GM12878 (cell line): Measurements from ENCODE around the gene BTF3L4. TPM values are rescaled to one million over a fixed set of nuclear protein-coding genes. Genes with fewer than 3 reads are reported as not detected.

ENCODE experiments used
- ATAC-seq: fragments of 200-7000 bp; cut with Tn5 transposase; 3 replicates; pipeline ENCODE4 v1.9.1; 2020; ENCODE audit warnings: mild to moderate bottlenecking, moderate library complexity
- BruUV-seq: library from RNA; stranded (reverse); fragments of 400-500 nt; replicated peaks from 2 replicates; lab custom pipeline; 2021; lab: Mats Ljungman, UMichigan
- CTCF ChIA-PET: fragments of 300-600 bp; sonication (Branson Sonifier 250); formaldehyde crosslinking; extraction: SDS; loops from one replicate; lab custom pipeline; 2021; ENCODE audit warnings: inconsistent platforms; lab: Yijun Ruan, JAX
- POLR2A ChIA-PET: fragments of 350-600 bp; formaldehyde crosslinking; extraction: SDS; loops from one replicate; lab custom pipeline; 2021; ENCODE audit warnings: inconsistent platforms; lab: Charles Lee
- RAD21 ChIA-PET: fragments of 300-600 bp; sonication (Branson Sonifier 250); formaldehyde crosslinking; loops from one replicate; lab custom pipeline; 2023; ENCODE audit warnings: antibody characterized with exemption; ENCODE audit not compliant: unreplicated experiment; lab: Charles Lee
- SMC1A ChIA-PET: fragments of 300-600 bp; sonication (Branson Sonifier 250); formaldehyde crosslinking; loops from one replicate; lab custom pipeline; 2023; ENCODE audit not compliant: unreplicated experiment, uncharacterized antibody; lab: Charles Lee
- DNase-seq: peaks from one replicate; pipeline ENCODE4 v3.0.0-alpha.2; 2011; ENCODE audit warnings: low read depth, low spot score
- FAIRE-seq: peaks from 3 replicates; lab custom pipeline; 2011; peaks lifted over from hg19 to GRCh38; lab: Jason Lieb, UNC
- H2AFZ ChIP-seq: 2 replicates; pipeline ENCODE4 v1.6.0; 2011; ENCODE audit warnings: low read depth, low read length, control low read depth; ENCODE audit not compliant: control insufficient read depth
- H3K27ac ChIP-seq: 2 replicates; pipeline ENCODE4 v1.5.1; 2011; ENCODE audit warnings: control low read depth; ENCODE audit not compliant: control insufficient read depth, insufficient read depth
- H3K27me3 ChIP-seq, 2 experiments: replicated peaks in 1 of 2; 2 replicates each; pipeline versions ENCODE4 v1.6.0 to v1.6.1; 2011; ENCODE audit warnings: low read length in 1 of 2; ENCODE audit not compliant: control insufficient read depth in 2 of 2, insufficient read depth in 2 of 2
- H3K36me3 ChIP-seq, 2 experiments: 2 replicates each; pipeline ENCODE4 v1.5.1; 2011; ENCODE audit warnings: low read length in 1 of 2; ENCODE audit not compliant: control insufficient read depth in 2 of 2, insufficient read depth in 2 of 2
- H3K4me1 ChIP-seq: 2 replicates; pipeline ENCODE4 v1.6.1; 2011; ENCODE audit warnings: mild to moderate bottlenecking, low read length, moderate library complexity, mixed read lengths; ENCODE audit not compliant: control insufficient read depth, insufficient read depth
- H3K4me2 ChIP-seq: 2 replicates; pipeline ENCODE4 v1.6.0; 2011; ENCODE audit warnings: control low read depth; ENCODE audit not compliant: control insufficient read depth, insufficient read depth
- H3K4me3 ChIP-seq: fragments of 200-600 bp; sonication (generic); 2 replicates; pipeline ENCODE4 v1.5.1; 2016
- H3K79me2 ChIP-seq: 2 replicates; pipeline ENCODE4 v1.6.0; 2011; ENCODE audit warnings: low read length; ENCODE audit not compliant: control insufficient read depth, insufficient read depth
- H3K9ac ChIP-seq: 2 replicates; pipeline ENCODE4 v1.8.0; 2011; ENCODE audit warnings: low read length, control low read depth, mixed read lengths; ENCODE audit not compliant: control insufficient read depth, insufficient read depth
- H3K9me3 ChIP-seq: replicated peaks from 3 replicates; pipeline ENCODE4 v1.5.1; 2011; ENCODE audit warnings: mild to moderate bottlenecking, low read length; ENCODE audit not compliant: control insufficient read depth, insufficient read depth
- H4K20me1 ChIP-seq: 2 replicates; pipeline ENCODE4 v1.6.0; 2011; ENCODE audit not compliant: control insufficient read depth, insufficient read depth
- BHLHE40 ChIP-seq, 2 experiments: fragments of 450-650 bp in 1 of 2; IDR thresholded peaks; 2 replicates each; pipeline ENCODE4 v1.6.1; 2011 to 2017; ENCODE audit warnings: low read depth in 2 of 2, borderline replicate concordance in 1 of 2, improper control_type of control experiment in 1 of 2, low read length in 1 of 2, mild to moderate bottlenecking in 1 of 2
- E2F8 ChIP-seq: fragments of 450-650 bp; IDR thresholded peaks from 2 replicates; pipeline ENCODE4 v1.6.1; 2018; ENCODE audit warnings: mild to moderate bottlenecking, low read depth, moderate library complexity; ENCODE audit not compliant: partially characterized antibody
- FOXK2 ChIP-seq: fragments of 450-650 bp; IDR thresholded peaks from 2 replicates; pipeline ENCODE4 v1.6.1; 2017; ENCODE audit warnings: mild to moderate bottlenecking, moderate library complexity
- IKZF1 ChIP-seq: fragments of 450-650 bp; conservative IDR thresholded peaks from 2 replicates; pipeline ENCODE4 v1.6.1; 2017; ENCODE audit warnings: antibody characterized with exemption, mild to moderate bottlenecking
- KAT2A ChIP-seq: conservative IDR thresholded peaks from 2 replicates; pipeline ENCODE4 v1.6.1; 2011; ENCODE audit warnings: low read depth, low read length; ENCODE audit not compliant: control insufficient read depth
- KLF5 ChIP-seq: fragments of 450-650 bp; IDR thresholded peaks from 2 replicates; pipeline ENCODE4 v1.6.1; 2014; ENCODE audit warnings: mild to moderate bottlenecking; ENCODE audit not compliant: partially characterized antibody
- MTA2 ChIP-seq: fragments of 450-650 bp; IDR thresholded peaks from 2 replicates; pipeline ENCODE4 v1.6.1; 2016; ENCODE audit warnings: low read depth, mild to moderate bottlenecking, moderate library complexity
- NR2C2 ChIP-seq: IDR thresholded peaks from 2 replicates; pipeline ENCODE4 v1.6.1; 2011; ENCODE audit warnings: borderline replicate concordance, low read depth; ENCODE audit not compliant: control insufficient read depth, insufficient read length
- SRF ChIP-seq, 2 experiments: IDR thresholded peaks; 2 replicates each; pipeline ENCODE4 v1.6.1; 2011; ENCODE audit warnings: low read depth in 2 of 2, low read length in 2 of 2, mild to moderate bottlenecking in 1 of 2, moderate library complexity in 1 of 2
- TAF1 ChIP-seq: IDR thresholded peaks from 2 replicates; pipeline ENCODE4 v1.6.1; 2011; ENCODE audit warnings: mild to moderate bottlenecking, low read depth, low read length, borderline replicate concordance
- ZNF24 ChIP-seq: fragments of 450-650 bp; IDR thresholded peaks from 2 replicates; pipeline ENCODE4 v1.6.1; 2017; ENCODE audit warnings: antibody characterized with exemption, mild to moderate bottlenecking
- WGBS: methylation state at CpG from one replicate; pipeline ENCODE4 v1.1.6; 2016; ENCODE audit warnings: low lambda C conversion rate; ENCODE audit not compliant: insufficient replicate concordance, insufficient coverage; ENCODE audit errors: missing lambda C conversion rate; 5-methylcytosine and 5-hydroxymethylcytosine counted together
- in situ Hi-C: fragments of 300-500 bp; cut with MboI; formaldehyde crosslinking; loops from 9 replicates; pipeline ENCODE4 v1.14.3; 2018; ENCODE audit warnings: mixed read lengths
- intact Hi-C: fragments of 100-400 bp; cut with micrococcal nuclease; formaldehyde crosslinking; loops from one replicate; pipeline ENCODE4 v1.14.2; 2022; ENCODE audit not compliant: unreplicated experiment
- polyA plus RNA-seq, 11 experiments: library from polyadenylated mRNA; depleted of rRNA in 4 of 11; unstranded in 6 of 11; stranded (reverse) in 5 of 11; fragments of >200 nt; fragmentation: Nextera tagmentation in 4 of 11; fragmentation: Illumina TruSeq in 1 of 11; extraction: Ambion mirVana in 4 of 11; extraction: Trizol in 1 of 11; gene quantifications; 1 replicate in 1 of 11; 2 replicates in 10 of 11; pipeline versions ENCODE4 v1.2.1 to v1.2.3, GENCODE V29; 2011 to 2016; ENCODE audit warnings: inconsistent platforms in 2 of 11, missing spikeins in 2 of 11, low read depth in 1 of 11
- total RNA-seq, 4 experiments: library from RNA; depleted of rRNA in 3 of 4; stranded (reverse); fragments of >200 nt in 3 of 4; fragmentation: Illumina TruSeq in 1 of 4; extraction: Trizol in 1 of 4; gene quantifications; 2 replicates each; pipeline versions ENCODE4 v1.2.1 to v1.2.3, GENCODE V29; 2013 to 2021
- TF ChIP-seq, protein P1 (sequence below): IDR thresholded peaks from 2 replicates; pipeline ENCODE4 v1.6.1; 2011; ENCODE audit warnings: low read depth, mild to moderate bottlenecking, low read length, moderate library complexity, borderline replicate concordance; ENCODE audit errors: extremely low read depth
- TF ChIP-seq, protein P2 (sequence below): fragments of 450-650 bp; IDR thresholded peaks from 2 replicates; pipeline ENCODE4 v1.6.1; 2017; ENCODE audit warnings: mild to moderate bottlenecking, moderate library complexity

Gene BTF3L4
- total and polyA plus RNA-seq, 10 of the 15 experiments (the other 5 are each of a cell fraction or from before 2014, with no cell fraction given), result 25.0 to 76.9 (median 66.8) TPM

DNA sequence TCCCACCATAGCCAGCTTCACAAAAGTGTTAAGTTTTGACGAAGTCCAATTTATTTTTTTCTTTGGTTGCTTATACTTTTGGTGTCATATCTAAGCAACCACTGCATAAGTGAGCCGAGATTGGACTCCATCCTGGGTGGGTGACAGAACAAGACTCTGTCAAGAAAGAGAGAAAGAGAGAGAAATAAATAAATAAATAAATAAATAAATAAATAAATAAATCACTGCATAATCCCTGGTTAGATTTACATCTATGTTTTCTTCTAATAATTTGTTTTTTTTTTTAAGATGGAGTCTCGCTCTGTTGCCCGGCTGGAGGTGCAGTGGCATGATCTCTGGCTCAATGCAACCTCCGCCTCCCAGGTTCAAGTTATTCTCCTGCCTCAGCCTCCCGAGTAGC lies 67.5 kb downstream of the BTF3L4 start:
- POLR2A ChIA-PET, result interaction anchor here (1.1 kb wide), 1 partner anchor 12 kb away, joined by 4 read pairs; no protein-coding TSS in a partner anchor
- Histone ChIP-seq H3K27ac (no peak overlapping the region), H3K4me1 (no peaks in the 10 kb centered on the region), H3K36me3 (no peaks in the 10 kb centered on the region), H4K20me1 (no peaks in the 10 kb centered on the region), H3K79me2 (no peaks in the 10 kb centered on the region), H3K27me3 (no peaks in the 10 kb centered on the region), H3K4me3 (no peak overlapping the region), H3K9ac (no peak overlapping the region), H2AFZ (no peak overlapping the region), H3K4me2 (no peak overlapping the region), H3K9me3 (no peaks in the 10 kb centered on the region)
- SMC1A ChIA-PET, result interaction anchor here (0.9 to 1.6 kb wide), 3 partner anchors 16 to 173 kb away, joined by 3 to 4 read pairs (median 4); no protein-coding TSS in a partner anchor
- RAD21 ChIA-PET, result no interaction called here
- BruUV-seq, result no TSS peak
- DNase-seq (no peak), ATAC-seq (no peak), FAIRE-seq (no peak)
- CTCF ChIA-PET, result interaction anchor here (1.0 kb wide), 1 partner anchor 13 kb away, joined by 3 read pairs; no protein-coding TSS in a partner anchor
- intact Hi-C loops (no loop called here), in situ Hi-C loops (no loop called here)
- WGBS, result 70% methylated on average over 6 of the region's 6 CpGs
- no peak for TF ChIP-seq BHLHE40 (IDR thresholded peaks at IDR 0.05; ENCODE audit: borderline replicate concordance in 1 of 2, low read depth in 2 of 2, low read length in 1 of 2)
- TF ChIP-seq, protein P1, sequence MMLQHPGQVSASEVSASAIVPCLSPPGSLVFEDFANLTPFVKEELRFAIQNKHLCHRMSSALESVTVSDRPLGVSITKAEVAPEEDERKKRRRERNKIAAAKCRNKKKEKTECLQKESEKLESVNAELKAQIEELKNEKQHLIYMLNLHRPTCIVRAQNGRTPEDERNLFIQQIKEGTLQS, result no peak
- TF ChIP-seq FOXK2, result no peak
- TF ChIP-seq MTA2, result no peak
- no peak for TF ChIP-seq TAF1
- TF ChIP-seq KAT2A, result no peak
- TF ChIP-seq IKZF1, result no peak
- no peak for TF ChIP-seq SRF (IDR thresholded peaks at IDR 0.05; ENCODE audit: low read depth in 2 of 2, low read length in 2 of 2)
- TF ChIP-seq, protein P2, sequence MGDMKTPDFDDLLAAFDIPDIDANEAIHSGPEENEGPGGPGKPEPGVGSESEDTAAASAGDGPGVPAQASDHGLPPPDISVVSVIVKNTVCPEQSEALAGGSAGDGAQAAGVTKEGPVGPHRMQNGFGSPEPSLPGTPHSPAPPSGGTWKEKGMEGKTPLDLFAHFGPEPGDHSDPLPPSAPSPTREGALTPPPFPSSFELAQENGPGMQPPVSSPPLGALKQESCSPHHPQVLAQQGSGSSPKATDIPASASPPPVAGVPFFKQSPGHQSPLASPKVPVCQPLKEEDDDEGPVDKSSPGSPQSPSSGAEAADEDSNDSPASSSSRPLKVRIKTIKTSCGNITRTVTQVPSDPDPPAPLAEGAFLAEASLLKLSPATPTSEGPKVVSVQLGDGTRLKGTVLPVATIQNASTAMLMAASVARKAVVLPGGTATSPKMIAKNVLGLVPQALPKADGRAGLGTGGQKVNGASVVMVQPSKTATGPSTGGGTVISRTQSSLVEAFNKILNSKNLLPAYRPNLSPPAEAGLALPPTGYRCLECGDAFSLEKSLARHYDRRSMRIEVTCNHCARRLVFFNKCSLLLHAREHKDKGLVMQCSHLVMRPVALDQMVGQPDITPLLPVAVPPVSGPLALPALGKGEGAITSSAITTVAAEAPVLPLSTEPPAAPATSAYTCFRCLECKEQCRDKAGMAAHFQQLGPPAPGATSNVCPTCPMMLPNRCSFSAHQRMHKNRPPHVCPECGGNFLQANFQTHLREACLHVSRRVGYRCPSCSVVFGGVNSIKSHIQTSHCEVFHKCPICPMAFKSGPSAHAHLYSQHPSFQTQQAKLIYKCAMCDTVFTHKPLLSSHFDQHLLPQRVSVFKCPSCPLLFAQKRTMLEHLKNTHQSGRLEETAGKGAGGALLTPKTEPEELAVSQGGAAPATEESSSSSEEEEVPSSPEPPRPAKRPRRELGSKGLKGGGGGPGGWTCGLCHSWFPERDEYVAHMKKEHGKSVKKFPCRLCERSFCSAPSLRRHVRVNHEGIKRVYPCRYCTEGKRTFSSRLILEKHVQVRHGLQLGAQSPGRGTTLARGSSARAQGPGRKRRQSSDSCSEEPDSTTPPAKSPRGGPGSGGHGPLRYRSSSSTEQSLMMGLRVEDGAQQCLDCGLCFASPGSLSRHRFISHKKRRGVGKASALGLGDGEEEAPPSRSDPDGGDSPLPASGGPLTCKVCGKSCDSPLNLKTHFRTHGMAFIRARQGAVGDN, result no peak
- no peak for TF ChIP-seq ZNF24
- TF ChIP-seq KLF5, result no peak
- TF ChIP-seq E2F8, result no peak
- no peak for TF ChIP-seq NR2C2
